GM12873 (cell line): Measurements from ENCODE around the gene RAB14.
A peak's percentile ranks its signal among the peaks of the same experiment; 100 is the strongest.

ENCODE experiments used
- CTCF ChIP-seq: IDR thresholded peaks from 2 replicates; pipeline ENCODE4 v1.5.1; 2012; ENCODE audit warnings: low read depth, mild to moderate bottlenecking, moderate library complexity, low read length, control low read depth; ENCODE audit not compliant: insufficient read depth; ENCODE audit errors: missing control alignments

The RAB14 gene

DNA sequence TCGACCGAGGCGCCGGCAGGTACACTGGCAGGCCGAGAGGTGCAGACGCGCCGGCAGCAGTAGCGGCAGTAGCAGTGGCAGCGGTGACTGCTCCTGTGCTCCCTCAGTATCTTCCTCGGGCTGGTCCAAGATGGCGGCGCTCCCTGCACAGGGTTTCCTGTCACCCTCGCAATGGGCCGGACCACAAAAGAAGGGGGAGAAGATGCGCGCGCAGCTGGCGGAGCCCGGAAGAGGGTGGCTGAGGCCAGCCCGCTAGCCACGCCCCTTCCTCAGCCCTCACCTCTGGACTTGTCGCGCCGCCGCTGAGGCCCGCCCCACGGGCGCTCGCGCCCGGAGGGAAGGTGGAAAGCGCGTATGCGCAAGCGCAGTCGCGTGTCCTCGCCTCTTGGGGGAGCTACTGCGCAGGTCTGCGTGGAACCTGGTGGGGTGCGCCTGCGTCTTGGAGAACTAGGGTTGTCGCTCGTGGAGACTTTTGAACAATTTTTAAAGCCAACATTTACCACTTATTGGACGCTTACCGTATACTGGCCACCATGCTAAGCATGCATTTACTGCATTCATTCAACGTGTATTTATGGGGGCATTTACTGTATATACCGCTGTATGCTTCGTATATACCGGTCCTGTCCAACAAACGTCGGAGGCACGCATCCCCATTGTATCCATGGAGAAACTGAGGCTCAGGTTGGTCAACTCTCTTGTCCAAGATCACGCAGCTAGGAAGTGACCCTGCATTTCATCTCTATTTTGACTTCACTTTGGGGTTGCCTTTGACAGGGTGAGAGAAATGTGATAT lies at the start of gene RAB14:
Gene RAB14 (minus strand): TSS at position 132 of the 796 bp plus-strand sequence. CDS start 8,457 bp downstream, outside the sequence.
- peak; percentile 70 for TF ChIP-seq CTCF

- no peak for TF ChIP-seq CTCF
Observed at GRCh38 chr9:121249563-121249962, 47.9 kb upstream of the RAB14 start.

- TF ChIP-seq CTCF, result no peak
Observed at GRCh38 chr9:121246821-121247561, 45.3 kb upstream of the RAB14 start.

DNA sequence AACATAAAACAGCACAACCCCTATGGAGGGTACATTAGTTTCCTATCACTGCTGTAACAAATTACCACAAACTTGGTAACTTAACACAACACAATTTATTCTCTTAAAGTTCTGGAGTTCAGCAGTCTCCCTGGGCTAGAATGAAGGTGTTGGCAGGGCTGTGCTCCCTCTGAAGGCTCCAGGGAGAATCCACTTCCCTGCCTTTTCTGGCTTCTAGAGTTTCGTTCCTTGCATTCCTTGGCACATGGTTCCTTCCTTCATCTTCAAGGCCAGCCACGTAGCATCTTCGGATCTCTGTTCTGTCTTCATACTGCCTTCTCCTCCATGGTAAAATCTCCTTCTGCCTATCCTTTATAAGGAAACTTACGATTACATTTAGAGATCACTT lies 41.3 kb upstream of the RAB14 start:
- no peak for TF ChIP-seq CTCF

- TF ChIP-seq CTCF, result no peak
Observed at GRCh38 chr9:121242219-121242958, 40.7 kb upstream of the RAB14 start.

GRCh38 chr9:121240472-121241135 lies 38.9 kb upstream of the RAB14 start:
- TF ChIP-seq CTCF, result no peak
